Activated naive CD4-positive, alpha-beta T cell treated with anti-CD3 and anti-CD28 coated beads, Interleukin-2, amount 10 ng/mL, durations not matched to agents 7 days and 5 days (primary cell): ENCODE data around the gene SNTB2.
"Not testable (repeated sequence)": the region's sequence is repeated elsewhere in the genome, so short reads cannot be mapped to it uniquely, and the experiment has no call there.

Experiments used
- CTCF ChIA-PET: fragments of 350-600 bp; sonication (Branson Sonifier 250); formaldehyde crosslinking; loops from one replicate; lab custom pipeline; 2021; ENCODE audit warnings: antibody characterized with exemption; lab: Charles Lee
- DNase-seq: peaks from one replicate; pipeline ENCODE4 v3.0.0-alpha.2; 2020
- H3K27ac Mint-ChIP-seq: one replicate; pipeline ENCODE4 v1.8.0; 2021; ENCODE audit warnings: mild to moderate bottlenecking, moderate library complexity, mixed read lengths
- H3K27me3 Mint-ChIP-seq: one replicate; pipeline ENCODE4 v1.8.0; 2021; ENCODE audit warnings: mild to moderate bottlenecking, mixed read lengths
- H3K36me3 Mint-ChIP-seq: one replicate; pipeline ENCODE4 v1.8.0; 2021; ENCODE audit warnings: mixed read lengths
- H3K4me1 Mint-ChIP-seq: one replicate; pipeline ENCODE4 v1.8.0; 2021; ENCODE audit warnings: mixed read lengths
- H3K4me3 Mint-ChIP-seq: one replicate; pipeline ENCODE4 v1.8.0; 2021; ENCODE audit warnings: mild to moderate bottlenecking, moderate library complexity, mixed read lengths
- H3K9me3 Mint-ChIP-seq: one replicate; pipeline ENCODE4 v1.8.0; 2021; ENCODE audit warnings: mixed read lengths

SNTB2 gene

DNA sequence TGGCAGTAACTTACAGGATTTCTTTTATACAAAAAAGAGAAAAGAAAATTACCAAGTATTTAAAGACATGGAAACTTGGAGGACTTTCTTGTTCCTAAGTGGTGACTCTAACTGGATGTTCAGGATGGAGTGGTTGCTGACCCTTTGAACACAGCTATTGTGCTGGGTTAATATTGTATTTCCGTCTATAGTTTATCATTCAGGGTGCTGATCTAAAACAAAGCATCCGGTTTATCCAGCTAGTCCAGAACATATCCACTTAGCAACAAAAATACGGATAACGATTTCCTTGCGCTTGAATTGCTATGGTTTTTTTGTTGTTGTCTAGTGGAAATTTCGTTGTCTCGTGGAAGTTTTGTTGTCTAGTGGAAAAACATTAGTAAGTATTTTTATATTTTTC is 38.2 kb downstream of the SNTB2 start:
- Mint-ChIP-seq H3K9me3 (no peaks in the 10 kb centered on the region), H3K36me3 (no peaks in the 10 kb centered on the region), H3K4me1 (no peaks in the 10 kb centered on the region), H3K27me3 (no peaks in the 10 kb centered on the region), H3K27ac (no peak overlapping the region), H3K4me3 (no peak overlapping the region)
- no peak for DNase-seq
- CTCF ChIA-PET = no interaction called here

DNA sequence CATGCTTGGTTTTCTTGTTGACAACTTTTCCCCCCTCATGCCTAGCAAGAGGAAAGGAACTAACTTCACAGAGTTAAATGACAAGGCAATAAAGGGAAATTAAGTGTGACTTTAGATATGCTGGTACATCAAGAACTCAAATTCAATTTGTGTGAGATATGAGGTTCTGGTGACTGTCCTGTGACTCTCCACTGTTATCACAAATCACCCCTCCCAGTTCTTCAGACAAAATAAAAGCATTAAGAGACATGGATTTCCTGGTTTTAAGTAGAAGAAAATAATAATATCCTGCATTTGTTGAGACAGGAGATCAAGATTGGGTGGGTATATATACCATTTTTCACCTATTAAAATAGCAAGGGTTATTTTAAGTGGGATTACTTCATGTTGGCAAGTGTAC is 46.2 kb downstream of the SNTB2 start:
- DNase-seq = no peak
- H3K4me3 Mint-ChIP-seq = no peak overlapping the region
- no peaks in the 10 kb centered on the region for H3K36me3 Mint-ChIP-seq
- no peaks in the 10 kb centered on the region for H3K9me3 Mint-ChIP-seq
- no peaks in the 10 kb centered on the region for H3K4me1 Mint-ChIP-seq
- no peaks in the 10 kb centered on the region for H3K27me3 Mint-ChIP-seq
- CTCF ChIA-PET = no interaction called here
- H3K27ac Mint-ChIP-seq = no peak overlapping the region

DNA sequence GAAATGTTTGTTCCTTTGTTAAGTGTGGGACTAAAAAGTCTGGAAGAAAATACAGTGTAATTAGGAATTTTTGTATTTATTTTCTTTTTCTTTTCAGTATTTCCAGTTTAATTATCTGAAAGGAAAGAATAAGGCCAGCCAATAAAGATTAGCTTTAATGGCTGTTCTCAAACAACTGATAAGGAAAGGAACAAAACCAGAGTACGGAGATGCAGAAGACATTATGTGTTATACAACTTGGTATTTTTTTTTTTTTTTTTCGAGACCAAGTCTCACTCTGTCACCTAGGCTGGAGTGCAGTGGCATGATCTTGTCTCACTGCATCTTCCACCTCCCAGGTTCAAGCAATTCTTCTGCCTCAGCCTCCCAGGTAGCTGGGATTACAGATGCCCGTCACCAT is 47.5 kb downstream of the SNTB2 start:
- no peak overlapping the region for H3K27ac Mint-ChIP-seq
- H3K27me3 Mint-ChIP-seq = no peaks in the 10 kb centered on the region
- H3K4me3 Mint-ChIP-seq = no peak overlapping the region
- H3K9me3 Mint-ChIP-seq = no peaks in the 10 kb centered on the region
- H3K4me1 Mint-ChIP-seq = no peaks in the 10 kb centered on the region
- no peak for DNase-seq
- H3K36me3 Mint-ChIP-seq = no peaks in the 10 kb centered on the region
- CTCF ChIA-PET = no interaction called here

DNA sequence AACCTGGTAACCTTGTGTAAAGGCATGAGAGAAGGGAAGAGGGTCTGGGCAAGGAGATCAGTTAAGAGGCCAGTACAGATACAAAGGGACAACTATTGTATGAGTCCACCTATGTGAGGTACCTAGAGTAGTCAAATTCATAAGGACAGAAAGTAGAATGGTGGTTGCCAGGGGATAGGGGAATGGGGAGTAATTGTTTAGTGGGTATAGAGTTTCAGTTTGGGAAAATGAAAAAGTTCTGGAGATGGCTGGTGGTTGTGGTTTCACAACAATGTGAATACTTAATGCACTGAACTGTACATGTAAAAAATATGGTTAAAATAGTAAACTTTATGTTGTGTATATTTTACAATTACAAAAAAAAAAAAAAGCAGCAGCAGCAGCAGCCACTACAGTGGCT is 49.4 kb downstream of the SNTB2 start:
- no peak for DNase-seq
- no peaks in the 10 kb centered on the region for H3K27me3 Mint-ChIP-seq
- no peaks in the 10 kb centered on the region for H3K4me1 Mint-ChIP-seq
- CTCF ChIA-PET = no interaction called here
- H3K9me3 Mint-ChIP-seq = no peaks in the 10 kb centered on the region
- H3K36me3 Mint-ChIP-seq = peaks cover 1% of the 10 kb centered on the region
- no peak overlapping the region for H3K27ac Mint-ChIP-seq
- H3K4me3 Mint-ChIP-seq = no peak overlapping the region

DNA sequence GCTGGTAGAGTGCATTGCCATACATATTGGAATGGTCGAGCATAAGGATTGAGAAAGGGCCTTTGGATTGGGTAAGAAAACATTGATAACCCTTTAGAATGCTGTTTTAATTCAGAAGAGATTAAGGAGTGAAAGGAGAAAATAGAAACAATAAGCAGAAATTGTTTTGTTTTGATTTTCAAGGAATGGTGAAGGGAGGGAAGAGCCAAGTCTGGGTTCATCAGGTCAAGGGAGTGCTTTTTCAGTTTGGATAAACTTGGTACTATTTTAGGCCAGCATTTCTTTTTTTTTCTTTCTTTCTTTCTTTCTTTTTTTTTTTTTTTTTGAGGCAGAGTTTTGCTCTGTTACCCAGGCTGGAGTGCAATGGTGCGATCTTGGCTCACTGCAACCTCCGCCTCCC is 50.3 kb downstream of the SNTB2 start:
- no peak for DNase-seq
- Mint-ChIP-seq H3K36me3 (peaks cover 1% of the 10 kb centered on the region), H3K4me3 (no peak overlapping the region), H3K27me3 (no peaks in the 10 kb centered on the region), H3K27ac (no peak overlapping the region), H3K9me3 (no peaks in the 10 kb centered on the region), H3K4me1 (no peaks in the 10 kb centered on the region)
- CTCF ChIA-PET = no interaction called here

DNA sequence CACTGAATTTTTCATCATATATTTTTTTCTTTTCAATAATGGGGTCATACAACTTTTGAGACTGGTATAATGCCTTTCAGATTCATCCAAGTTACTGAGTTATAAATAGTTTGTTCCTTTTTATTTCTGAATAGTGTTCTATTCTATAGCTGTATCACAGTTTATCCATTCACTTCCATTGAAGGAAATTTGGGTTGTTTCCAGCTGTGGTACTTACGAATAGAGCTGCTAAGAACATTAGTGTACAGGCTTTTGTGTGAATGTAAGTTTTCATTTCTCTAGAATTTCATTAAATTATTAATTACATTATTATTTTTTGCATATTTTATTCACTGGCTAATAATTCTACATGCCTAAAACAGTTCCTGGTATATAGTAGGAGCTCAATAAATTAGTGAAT is 52.9 kb downstream of the SNTB2 start:
- no peak overlapping the region for H3K4me3 Mint-ChIP-seq
- H3K4me1 Mint-ChIP-seq = no peaks in the 10 kb centered on the region
- no peaks in the 10 kb centered on the region for H3K27me3 Mint-ChIP-seq
- no peak overlapping the region for H3K27ac Mint-ChIP-seq
- no peaks in the 10 kb centered on the region for H3K9me3 Mint-ChIP-seq
- DNase-seq = no peak
- H3K36me3 Mint-ChIP-seq = peaks cover 1% of the 10 kb centered on the region
- CTCF ChIA-PET = no interaction called here

DNA sequence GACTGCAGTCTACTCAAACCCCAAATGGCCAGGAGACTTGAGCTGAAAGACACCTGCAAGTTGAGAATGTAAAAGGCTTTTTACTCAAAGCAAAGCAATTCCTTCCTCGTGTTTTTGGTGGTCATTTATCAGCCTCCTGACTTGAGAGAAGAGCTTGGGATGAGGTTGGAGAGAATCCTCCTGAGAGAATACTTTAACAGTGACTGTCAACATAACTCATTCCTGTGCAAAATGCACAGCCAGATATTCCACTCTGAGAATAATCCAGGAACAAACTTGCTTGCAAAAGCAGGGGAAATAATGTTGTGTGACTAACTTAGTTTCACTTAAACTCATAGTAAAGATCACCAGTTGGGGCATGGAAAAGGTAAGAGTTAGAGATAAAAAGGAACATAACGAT is 53.4 kb downstream of the SNTB2 start:
- Mint-ChIP-seq H3K4me3 (no peak overlapping the region), H3K36me3 (peaks cover 1% of the 10 kb centered on the region), H3K9me3 (no peaks in the 10 kb centered on the region), H3K27me3 (no peaks in the 10 kb centered on the region), H3K27ac (no peak overlapping the region), H3K4me1 (no peaks in the 10 kb centered on the region)
- no peak for DNase-seq
- CTCF ChIA-PET = no interaction called here

DNA sequence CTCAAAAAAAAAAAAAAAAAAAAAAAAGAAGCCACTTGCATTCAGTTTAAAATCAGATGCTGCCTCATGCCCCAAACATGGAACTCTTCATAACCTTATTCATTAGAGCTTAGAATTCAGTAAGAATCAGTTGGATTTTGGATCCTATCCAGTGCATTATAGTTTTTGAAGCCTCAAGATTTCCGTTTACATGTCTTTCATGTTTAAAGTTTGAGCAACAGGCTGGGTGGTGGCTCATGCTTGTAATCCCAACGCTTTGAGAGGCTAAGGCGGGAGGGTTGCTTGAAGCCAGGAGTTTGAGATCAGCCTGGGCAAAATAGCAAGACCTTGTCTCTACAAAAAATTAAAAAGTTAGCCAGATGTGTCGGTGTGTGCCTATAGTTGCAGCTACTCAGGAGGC is 55.0 kb downstream of the SNTB2 start:
- Mint-ChIP-seq H3K27me3 (no peaks in the 10 kb centered on the region), H3K27ac (no peak overlapping the region), H3K36me3 (peaks cover 7% of the 10 kb centered on the region), H3K9me3 (no peaks in the 10 kb centered on the region), H3K4me1 (no peaks in the 10 kb centered on the region), H3K4me3 (no peak overlapping the region)
- CTCF ChIA-PET = interaction anchor here (0.5 kb wide), 1 partner anchor 92 kb away, joined by 3 read pairs; no protein-coding TSS in a partner anchor
- no peak for DNase-seq

DNA sequence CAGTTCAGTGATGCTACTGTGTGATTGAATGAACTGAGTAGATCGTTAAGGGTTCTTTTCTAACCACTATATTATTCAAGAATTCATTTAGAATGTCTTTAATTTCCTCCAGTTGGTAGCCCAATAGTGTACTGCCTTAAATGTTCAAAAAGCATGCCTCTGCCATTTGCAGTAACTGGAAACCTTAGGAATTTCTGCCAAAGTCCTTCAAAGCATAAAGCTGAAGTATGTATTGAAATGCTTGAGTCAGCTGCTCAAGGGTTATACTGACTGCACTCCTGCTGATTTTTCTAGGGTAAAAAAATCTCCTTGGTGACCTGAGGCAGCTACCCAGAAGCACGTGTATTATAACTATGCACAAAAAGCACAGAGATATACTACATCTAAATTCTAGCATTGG is 56.5 kb downstream of the SNTB2 start:
- Mint-ChIP-seq H3K4me1 (no peaks in the 10 kb centered on the region), H3K27ac (no peak overlapping the region), H3K4me3 (no peak overlapping the region), H3K36me3 (peaks cover 13% of the 10 kb centered on the region), H3K9me3 (no peaks in the 10 kb centered on the region), H3K27me3 (no peaks in the 10 kb centered on the region)
- no peak for DNase-seq
- CTCF ChIA-PET = interaction anchor here (1.4 kb wide), 1 partner anchor 10 kb away, joined by 4 read pairs; no protein-coding TSS in a partner anchor

DNA sequence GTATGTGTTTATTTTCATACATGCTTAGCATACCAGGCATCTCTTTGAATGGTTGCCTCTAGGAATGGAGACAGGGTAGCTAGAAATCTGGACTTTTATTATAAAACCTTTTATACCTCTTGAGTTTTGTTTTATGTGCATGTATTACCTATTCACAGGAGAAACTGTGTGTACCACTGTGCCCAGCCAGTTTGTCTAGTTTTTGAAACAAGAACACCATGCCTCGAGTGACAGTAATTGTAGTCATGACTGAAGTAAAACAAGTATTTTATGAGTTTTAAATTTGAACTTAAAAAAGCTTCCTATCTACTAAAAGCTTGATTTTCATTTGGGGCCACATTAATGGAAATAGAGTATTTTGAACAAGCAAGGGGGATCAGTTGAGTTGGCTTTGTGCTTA is 57.4 kb downstream of the SNTB2 start:
- Mint-ChIP-seq H3K36me3 (peaks cover 15% of the 10 kb centered on the region), H3K27me3 (no peaks in the 10 kb centered on the region), H3K27ac (no peak overlapping the region), H3K4me1 (no peaks in the 10 kb centered on the region), H3K9me3 (no peaks in the 10 kb centered on the region), H3K4me3 (no peak overlapping the region)
- DNase-seq = no peak
- CTCF ChIA-PET = interaction anchor here (0.9 to 1.4 kb wide), 2 partner anchors 9 to 94 kb away, joined by 4 read pairs; no protein-coding TSS in a partner anchor

DNA sequence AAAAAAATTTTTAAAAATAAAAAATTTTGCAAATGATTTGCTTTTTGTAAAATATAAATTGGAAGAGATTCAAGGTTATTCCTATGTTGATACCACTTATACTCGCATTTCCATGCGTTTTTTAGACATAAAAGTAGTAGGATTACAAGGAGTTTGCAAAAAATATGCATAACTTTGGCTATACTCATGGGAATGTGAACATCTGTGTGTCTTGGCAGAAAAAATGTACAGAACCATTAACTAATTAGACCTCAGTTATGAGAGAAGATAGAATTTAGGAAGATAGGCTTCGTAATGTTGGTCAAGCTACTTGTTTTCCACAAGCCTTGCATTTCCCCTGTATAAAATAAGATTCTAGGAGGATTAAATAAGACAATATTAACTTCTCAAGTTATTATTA is 63.1 kb downstream of the SNTB2 start:
- no peak overlapping the region for H3K4me3 Mint-ChIP-seq
- DNase-seq = no peak
- CTCF ChIA-PET = no interaction called here
- peaks cover 20% of the 10 kb centered on the region for H3K36me3 Mint-ChIP-seq
- no peaks in the 10 kb centered on the region for H3K9me3 Mint-ChIP-seq
- no peaks in the 10 kb centered on the region for H3K4me1 Mint-ChIP-seq
- H3K27me3 Mint-ChIP-seq = no peaks in the 10 kb centered on the region
- no peak overlapping the region for H3K27ac Mint-ChIP-seq

DNA sequence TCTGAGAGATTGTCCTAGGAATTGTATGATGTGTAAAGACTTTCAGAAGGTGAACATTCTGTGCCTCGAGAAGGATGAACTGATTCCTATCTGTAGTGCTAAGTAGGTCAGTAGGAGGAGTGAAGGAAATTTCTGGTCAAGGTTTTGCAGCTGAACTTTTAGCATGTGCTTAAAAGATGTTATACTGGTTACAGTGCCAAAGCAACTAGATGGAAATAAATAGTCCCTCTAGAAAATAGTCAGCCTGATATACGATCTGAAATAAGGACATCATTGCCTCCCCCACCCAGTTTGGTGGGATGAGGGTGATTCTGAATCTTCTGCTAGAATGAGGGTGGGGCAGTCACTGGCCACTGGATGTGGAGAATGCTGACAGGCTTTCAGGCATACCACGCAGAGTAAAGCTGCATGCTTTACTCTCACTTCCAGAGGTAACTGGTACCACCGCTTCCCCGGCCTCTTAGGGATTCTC is 66.9 kb downstream of the SNTB2 start:
- Mint-ChIP-seq H3K36me3 (peaks cover 8% of the 10 kb centered on the region), H3K4me1 (no peaks in the 10 kb centered on the region), H3K27ac (no peak overlapping the region), H3K9me3 (no peaks in the 10 kb centered on the region), H3K4me3 (no peak overlapping the region), H3K27me3 (no peaks in the 10 kb centered on the region)
- no peak for DNase-seq
- CTCF ChIA-PET = interaction anchor here (0.8 kb wide), 1 partner anchor 10 kb away, joined by 4 read pairs; no protein-coding TSS in a partner anchor

DNA sequence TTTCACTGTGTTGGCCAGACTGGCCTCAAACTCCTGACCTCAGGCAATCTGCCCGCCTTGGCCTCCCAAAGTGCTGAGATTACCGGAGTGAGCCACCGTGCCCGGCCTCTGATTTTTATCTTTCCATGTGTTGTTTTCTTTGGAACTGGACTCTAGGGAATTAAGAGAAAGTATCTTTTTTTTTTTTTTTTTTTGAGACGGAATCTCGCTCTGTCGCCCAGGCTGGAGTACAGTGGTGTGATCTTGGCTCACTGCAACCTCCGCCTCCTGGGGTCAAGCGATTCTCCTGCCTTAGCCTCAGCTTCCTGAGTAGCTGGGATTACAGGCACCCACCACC is 72.4 kb downstream of the SNTB2 start:
- H3K36me3 Mint-ChIP-seq, H3K27me3 Mint-ChIP-seq, H3K27ac Mint-ChIP-seq, H3K4me3 Mint-ChIP-seq, DNase-seq, H3K4me1 Mint-ChIP-seq, H3K9me3 Mint-ChIP-seq: not testable (repeated sequence)
- CTCF ChIA-PET = interaction anchor here (1.1 to 1.4 kb wide), 2 partner anchors 28 to 109 kb away, joined by 3 read pairs; no protein-coding TSS in a partner anchor

DNA sequence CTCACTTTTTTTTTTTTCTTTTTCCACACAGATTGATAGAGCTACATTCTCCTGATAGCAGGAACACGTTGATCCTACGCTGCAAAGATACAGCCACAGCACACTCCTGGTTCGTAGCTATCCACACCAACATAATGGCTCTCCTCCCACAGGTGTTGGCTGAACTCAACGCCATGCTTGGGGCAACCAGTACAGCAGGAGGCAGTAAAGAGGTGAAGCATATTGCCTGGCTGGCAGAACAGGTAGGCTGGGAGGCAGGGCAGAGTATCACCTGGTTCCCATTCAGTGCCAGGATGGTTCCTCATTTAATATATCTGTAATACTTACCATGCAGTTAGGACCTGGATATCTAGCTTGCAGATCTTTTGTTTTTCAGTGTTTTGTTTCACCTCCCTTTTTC is 73.1 kb downstream of the SNTB2 start:
- H3K27me3 Mint-ChIP-seq = no peaks in the 10 kb centered on the region
- CTCF ChIA-PET = interaction anchor here (1.1 to 1.4 kb wide), 2 partner anchors 27 to 110 kb away, joined by 3 read pairs; no protein-coding TSS in a partner anchor
- H3K36me3 Mint-ChIP-seq = peaks cover 12% of the 10 kb centered on the region
- no peaks in the 10 kb centered on the region for H3K4me1 Mint-ChIP-seq
- H3K4me3 Mint-ChIP-seq = no peak overlapping the region
- H3K27ac Mint-ChIP-seq = no peak overlapping the region
- no peak for DNase-seq
- no peaks in the 10 kb centered on the region for H3K9me3 Mint-ChIP-seq

DNA sequence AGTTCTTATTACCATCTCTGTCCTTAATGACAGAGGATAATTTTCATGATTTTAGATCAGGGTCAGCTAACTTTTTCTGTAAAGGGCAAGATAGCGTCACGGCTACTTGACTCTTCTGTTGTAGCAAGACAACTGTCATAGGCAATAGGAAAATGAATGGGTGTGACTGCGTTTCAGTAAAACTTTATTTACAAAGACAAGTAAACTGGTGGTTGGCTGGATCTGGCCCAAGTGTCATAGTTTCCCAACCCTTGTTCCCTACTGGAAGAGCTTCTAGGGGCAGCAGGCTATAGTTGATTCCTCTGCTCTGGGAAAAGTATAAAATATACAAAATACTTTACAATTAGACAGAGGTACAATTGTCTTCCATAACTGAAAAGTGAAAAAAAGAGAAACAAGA is 73.5 kb downstream of the SNTB2 start:
- H3K36me3 Mint-ChIP-seq = peaks cover 12% of the 10 kb centered on the region
- H3K4me1 Mint-ChIP-seq = no peaks in the 10 kb centered on the region
- no peaks in the 10 kb centered on the region for H3K9me3 Mint-ChIP-seq
- H3K27me3 Mint-ChIP-seq = no peaks in the 10 kb centered on the region
- no peak overlapping the region for H3K27ac Mint-ChIP-seq
- CTCF ChIA-PET = interaction anchor here (1.1 to 1.4 kb wide), 2 partner anchors 27 to 110 kb away, joined by 3 read pairs; no protein-coding TSS in a partner anchor
- DNase-seq = no peak
- H3K4me3 Mint-ChIP-seq = no peak overlapping the region
